HEK293 (cell line): Measurements from ENCODE around the gene ZNF343.

Experiments
- CTCF ChIP-seq: fragments of 450-650 bp; formaldehyde crosslinking; IDR thresholded peaks from 2 replicates; pipeline ENCODE4 v1.5.1; 2016; ENCODE audit warnings: missing biosample characterization, missing genetic modification characterization
- RBAK ChIP-seq: fragments of 450-650 bp; formaldehyde crosslinking; IDR thresholded peaks from 2 replicates; pipeline ENCODE4 v1.5.1; 2016; ENCODE audit warnings: missing biosample characterization, missing genetic modification characterization
- SETDB1 ChIP-seq: IDR thresholded peaks from one replicate; pipeline ENCODE4 v1.6.1; 2017; ENCODE audit warnings: mild to moderate bottlenecking, low read length, moderate library complexity, mixed read lengths; ENCODE audit not compliant: insufficient read length
- SP2 ChIP-seq: fragments of 450-650 bp; formaldehyde crosslinking; IDR thresholded peaks from 2 replicates; pipeline ENCODE4 v1.5.1; 2016; ENCODE audit warnings: missing biosample characterization, missing genetic modification characterization
- ZBTB1 ChIP-seq: fragments of 450-650 bp; formaldehyde crosslinking; IDR thresholded peaks from 2 replicates; pipeline ENCODE4 v1.5.1; 2016; ENCODE audit warnings: missing biosample characterization, missing genetic modification characterization
- ZNF112 ChIP-seq: fragments of 450-650 bp; formaldehyde crosslinking; IDR thresholded peaks from 2 replicates; pipeline ENCODE4 v1.5.0; 2017; ENCODE audit warnings: missing biosample characterization, missing genetic modification characterization
- ZNF202 ChIP-seq: fragments of 450-650 bp; formaldehyde crosslinking; IDR thresholded peaks from 2 replicates; pipeline ENCODE4 v1.5.1; 2016; ENCODE audit warnings: missing biosample characterization, missing genetic modification characterization, borderline replicate concordance
- ZNF274 ChIP-seq, 2 experiments: fragments of 200-500 bp in 1 of 2; fragments of 450-650 bp in 1 of 2; sonication (Bioruptor generic) in 1 of 2; formaldehyde crosslinking in 1 of 2; IDR thresholded peaks; 2 replicates each; pipeline versions ENCODE4 v1.5.1 to v1.6.1; 2014 to 2016; ENCODE audit warnings: borderline replicate concordance in 1 of 2, inconsistent platforms in 1 of 2, low read length in 1 of 2, missing biosample characterization in 1 of 2, missing genetic modification characterization in 1 of 2
- ZNF37A ChIP-seq: fragments of 450-650 bp; IDR thresholded peaks from 2 replicates; pipeline ENCODE4 v1.5.1; 2018; ENCODE audit warnings: missing biosample characterization, missing genetic modification characterization
- ZNF514 ChIP-seq: fragments of 450-650 bp; formaldehyde crosslinking; IDR thresholded peaks from 2 replicates; pipeline ENCODE4 v1.5.1; 2016; ENCODE audit warnings: missing biosample characterization, missing genetic modification characterization
- ZNF776 ChIP-seq: fragments of 450-650 bp; formaldehyde crosslinking; IDR thresholded peaks from 2 replicates; pipeline ENCODE4 v1.5.0; 2017; ENCODE audit warnings: missing biosample characterization, missing genetic modification characterization, borderline replicate concordance
- ZNF785 ChIP-seq: fragments of 450-650 bp; formaldehyde crosslinking; IDR thresholded peaks from 2 replicates; pipeline ENCODE4 v1.5.1; 2016; ENCODE audit warnings: missing biosample characterization, missing genetic modification characterization
- TF ChIP-seq, protein P1 (sequence below): fragments of 450-650 bp; formaldehyde crosslinking; IDR thresholded peaks from 2 replicates; pipeline ENCODE4 v1.5.1; 2017; ENCODE audit warnings: missing biosample characterization, missing genetic modification characterization
- TF ChIP-seq, protein P2 (sequence below): fragments of 450-650 bp; formaldehyde crosslinking; IDR thresholded peaks from 2 replicates; pipeline ENCODE4 v1.5.1; 2016; ENCODE audit warnings: missing biosample characterization, missing genetic modification characterization

DNA sequence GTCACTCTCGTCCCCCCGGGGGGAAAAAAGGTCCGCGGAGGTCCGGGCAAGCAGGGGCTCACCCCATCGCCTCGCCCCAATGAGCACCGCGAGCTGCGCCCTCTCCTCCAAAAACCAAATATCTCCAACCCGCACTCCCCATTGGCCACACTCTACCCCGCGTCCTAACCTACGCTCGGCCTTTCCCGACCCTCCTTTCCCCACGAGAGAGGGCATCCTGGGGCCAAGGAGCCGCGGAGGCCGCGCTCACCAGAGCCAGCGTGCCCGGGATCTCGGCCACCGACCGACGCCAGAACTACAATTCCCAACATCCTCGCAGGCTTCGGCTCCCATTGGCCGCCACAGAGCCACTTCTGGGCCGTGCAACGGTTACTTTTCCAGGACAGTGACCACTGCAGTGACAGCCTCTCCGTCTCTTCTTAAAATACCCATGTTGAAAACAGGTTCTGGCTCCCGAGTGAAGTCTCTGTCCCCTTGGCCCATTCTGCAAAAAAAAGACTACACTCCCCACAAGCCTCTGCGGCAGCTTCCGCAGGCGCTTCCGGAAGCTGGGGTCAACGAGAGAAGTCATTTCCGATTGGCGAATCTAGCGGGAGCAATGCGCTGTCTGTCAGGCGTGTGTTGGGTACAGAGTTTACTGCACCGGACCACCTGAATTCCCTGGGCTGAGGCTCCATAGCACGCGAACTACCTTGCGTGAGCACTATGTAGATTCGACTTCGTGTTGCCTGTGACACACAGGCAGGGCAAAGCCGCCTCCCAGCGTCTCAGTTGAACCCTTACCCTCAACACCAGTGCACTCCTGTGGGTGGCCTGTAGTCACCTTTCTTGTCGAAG lies at the start of gene ZNF343:
- TF ChIP-seq, protein P1, sequence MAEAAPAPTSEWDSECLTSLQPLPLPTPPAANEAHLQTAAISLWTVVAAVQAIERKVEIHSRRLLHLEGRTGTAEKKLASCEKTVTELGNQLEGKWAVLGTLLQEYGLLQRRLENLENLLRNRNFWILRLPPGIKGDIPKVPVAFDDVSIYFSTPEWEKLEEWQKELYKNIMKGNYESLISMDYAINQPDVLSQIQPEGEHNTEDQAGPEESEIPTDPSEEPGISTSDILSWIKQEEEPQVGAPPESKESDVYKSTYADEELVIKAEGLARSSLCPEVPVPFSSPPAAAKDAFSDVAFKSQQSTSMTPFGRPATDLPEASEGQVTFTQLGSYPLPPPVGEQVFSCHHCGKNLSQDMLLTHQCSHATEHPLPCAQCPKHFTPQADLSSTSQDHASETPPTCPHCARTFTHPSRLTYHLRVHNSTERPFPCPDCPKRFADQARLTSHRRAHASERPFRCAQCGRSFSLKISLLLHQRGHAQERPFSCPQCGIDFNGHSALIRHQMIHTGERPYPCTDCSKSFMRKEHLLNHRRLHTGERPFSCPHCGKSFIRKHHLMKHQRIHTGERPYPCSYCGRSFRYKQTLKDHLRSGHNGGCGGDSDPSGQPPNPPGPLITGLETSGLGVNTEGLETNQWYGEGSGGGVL (tag by site-specific recombination) = no peak
- TF ChIP-seq ZNF37A (tag by site-specific recombination) = no peak
- TF ChIP-seq RBAK (tag by site-specific recombination) = no peak
- TF ChIP-seq ZNF112 = no peak
- no peak; the same call in 1 of the 2 replicates for TF ChIP-seq CTCF (tag by site-specific recombination)
- TF ChIP-seq ZNF202 (tag by site-specific recombination) = no peak
- TF ChIP-seq ZBTB1 (tag by site-specific recombination) = no peak
- no peak for TF ChIP-seq ZNF785 (tag by site-specific recombination)
- TF ChIP-seq SP2 = peak; percentile 82
- TF ChIP-seq SETDB1 = no peak
- TF ChIP-seq ZNF274 (IDR thresholded peaks at IDR 0.05; ENCODE audit: low read length) = no peak
- no peak for TF ChIP-seq ZNF274 (tag by site-specific recombination; IDR thresholded peaks at IDR 0.05; ENCODE audit: borderline replicate concordance)
- TF ChIP-seq ZNF776 (tag by site-specific recombination) = no peak
- no peak for TF ChIP-seq ZNF514 (tag by site-specific recombination)
- TF ChIP-seq, protein P2, sequence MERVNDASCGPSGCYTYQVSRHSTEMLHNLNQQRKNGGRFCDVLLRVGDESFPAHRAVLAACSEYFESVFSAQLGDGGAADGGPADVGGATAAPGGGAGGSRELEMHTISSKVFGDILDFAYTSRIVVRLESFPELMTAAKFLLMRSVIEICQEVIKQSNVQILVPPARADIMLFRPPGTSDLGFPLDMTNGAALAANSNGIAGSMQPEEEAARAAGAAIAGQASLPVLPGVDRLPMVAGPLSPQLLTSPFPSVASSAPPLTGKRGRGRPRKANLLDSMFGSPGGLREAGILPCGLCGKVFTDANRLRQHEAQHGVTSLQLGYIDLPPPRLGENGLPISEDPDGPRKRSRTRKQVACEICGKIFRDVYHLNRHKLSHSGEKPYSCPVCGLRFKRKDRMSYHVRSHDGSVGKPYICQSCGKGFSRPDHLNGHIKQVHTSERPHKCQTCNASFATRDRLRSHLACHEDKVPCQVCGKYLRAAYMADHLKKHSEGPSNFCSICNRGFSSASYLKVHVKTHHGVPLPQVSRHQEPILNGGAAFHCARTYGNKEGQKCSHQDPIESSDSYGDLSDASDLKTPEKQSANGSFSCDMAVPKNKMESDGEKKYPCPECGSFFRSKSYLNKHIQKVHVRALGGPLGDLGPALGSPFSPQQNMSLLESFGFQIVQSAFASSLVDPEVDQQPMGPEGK (tag by site-specific recombination) = no peak; the same call in 1 of the 2 replicates
